B cell (primary cell): ENCODE results near the gene KBTBD13.
"Not testable (repeated sequence)": the region's sequence is repeated elsewhere in the genome, so short reads cannot be mapped to it uniquely, and the experiment has no call there.

Experiments
- EZH2 ChIP-seq: IDR thresholded peaks from 2 replicates; pipeline ENCODE4 v1.6.1; 2012; ENCODE audit warnings: borderline replicate concordance, low read depth, mild to moderate bottlenecking, moderate library complexity, low read length; ENCODE audit not compliant: insufficient read depth, poor library complexity, severe bottlenecking
- TF ChIP-seq, protein P1 (sequence below): fragments of 200-600 bp; IDR thresholded peaks from one replicate; pipeline ENCODE4 v1.8.0; 2022; ENCODE audit warnings: antibody characterized with exemption, mild to moderate bottlenecking

DNA sequence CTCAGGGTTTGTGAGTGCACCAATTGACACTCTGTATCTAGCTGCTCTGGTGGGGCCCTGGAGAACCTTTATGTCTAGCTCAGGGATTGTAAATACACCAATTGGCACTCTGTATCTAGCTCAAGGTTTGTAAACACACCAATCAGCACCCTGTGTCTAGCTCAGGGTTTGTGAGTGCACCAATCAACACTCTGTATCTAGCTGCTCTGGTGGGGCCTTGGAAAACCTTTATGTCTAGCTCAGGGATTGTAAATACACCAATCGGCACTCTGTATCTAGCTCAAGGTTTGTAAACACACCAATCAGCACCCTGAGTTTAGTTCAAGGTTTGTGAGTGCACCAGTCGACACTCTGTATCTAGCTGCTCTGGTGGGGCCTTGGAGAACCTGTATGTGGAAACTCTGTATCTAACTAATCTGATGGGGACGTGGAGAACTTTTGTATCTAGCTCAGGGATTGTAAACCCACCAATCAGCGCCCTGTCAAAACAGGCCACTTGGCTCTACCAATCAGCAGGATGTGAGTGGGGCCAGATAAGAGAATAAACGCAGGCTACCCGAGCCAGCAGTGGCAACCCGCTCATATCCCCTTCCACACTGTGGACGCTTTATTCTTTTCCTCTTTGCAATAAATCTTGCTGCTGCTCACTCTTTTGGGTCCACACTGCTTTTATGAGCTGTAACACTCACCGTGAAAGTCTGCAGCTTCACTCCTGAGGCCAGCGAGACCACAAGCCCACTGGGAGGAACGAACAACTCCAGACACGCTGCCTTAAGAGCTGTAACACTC is 745 bp upstream of the KBTBD13 start:
- TF ChIP-seq, protein P1, sequence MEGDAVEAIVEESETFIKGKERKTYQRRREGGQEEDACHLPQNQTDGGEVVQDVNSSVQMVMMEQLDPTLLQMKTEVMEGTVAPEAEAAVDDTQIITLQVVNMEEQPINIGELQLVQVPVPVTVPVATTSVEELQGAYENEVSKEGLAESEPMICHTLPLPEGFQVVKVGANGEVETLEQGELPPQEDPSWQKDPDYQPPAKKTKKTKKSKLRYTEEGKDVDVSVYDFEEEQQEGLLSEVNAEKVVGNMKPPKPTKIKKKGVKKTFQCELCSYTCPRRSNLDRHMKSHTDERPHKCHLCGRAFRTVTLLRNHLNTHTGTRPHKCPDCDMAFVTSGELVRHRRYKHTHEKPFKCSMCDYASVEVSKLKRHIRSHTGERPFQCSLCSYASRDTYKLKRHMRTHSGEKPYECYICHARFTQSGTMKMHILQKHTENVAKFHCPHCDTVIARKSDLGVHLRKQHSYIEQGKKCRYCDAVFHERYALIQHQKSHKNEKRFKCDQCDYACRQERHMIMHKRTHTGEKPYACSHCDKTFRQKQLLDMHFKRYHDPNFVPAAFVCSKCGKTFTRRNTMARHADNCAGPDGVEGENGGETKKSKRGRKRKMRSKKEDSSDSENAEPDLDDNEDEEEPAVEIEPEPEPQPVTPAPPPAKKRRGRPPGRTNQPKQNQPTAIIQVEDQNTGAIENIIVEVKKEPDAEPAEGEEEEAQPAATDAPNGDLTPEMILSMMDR, result not testable (repeated sequence)
- TF ChIP-seq EZH2, result not testable (repeated sequence)
